ENCODE measurements around the gene ANKRD40.
"Not testable (repeated sequence)": the region's sequence is repeated elsewhere in the genome, so short reads cannot be mapped to it uniquely, and the experiment has no call there.

The ANKRD40 gene

GRCh38 chr17:50721194-50722010 is 13.7 kb upstream of the ANKRD40 start:
- peak overlapping the region; percentile 100 for H3K27ac Mint-ChIP-seq
- DNase-seq, result no peak
- no peaks in the 10 kb centered on the region for H3K9me3 Mint-ChIP-seq
- H3K27me3 Mint-ChIP-seq, result no peaks in the 10 kb centered on the region
- peak overlapping the region; percentile 99 for H3K4me3 Mint-ChIP-seq
- peaks cover 57% of the 10 kb centered on the region for H3K36me3 Mint-ChIP-seq (ENCODE audit: low read depth)
- peaks cover 43% of the 10 kb centered on the region for H3K4me1 Mint-ChIP-seq (ENCODE audit: low read depth)

GRCh38 chr17:50719924-50720794 is 12.4 kb upstream of the ANKRD40 start:
- no peak for DNase-seq
- no peaks in the 10 kb centered on the region for H3K27me3 Mint-ChIP-seq
- H3K36me3 Mint-ChIP-seq (ENCODE audit: low read depth), result peaks cover 50% of the 10 kb centered on the region
- H3K27ac Mint-ChIP-seq, result peak overlapping the region; percentile 100
- H3K9me3 Mint-ChIP-seq, result no peaks in the 10 kb centered on the region
- peak overlapping the region; percentile 99 for H3K4me3 Mint-ChIP-seq
- peaks cover 37% of the 10 kb centered on the region for H3K4me1 Mint-ChIP-seq (ENCODE audit: low read depth)

GRCh38 chr17:50719144-50719923 is 11.6 kb upstream of the ANKRD40 start, which contains the start of gene LUC7L3:
Gene LUC7L3 (plus strand): TSS chr17:50719603. CDS start chr17:50719733, 130 bp downstream.
- DNase-seq, result peak; percentile 97
- Mint-ChIP-seq H3K36me3 (ENCODE audit: low read depth) (peaks cover 44% of the 10 kb centered on the region), H3K27ac (peak within 1 kb of the TSS; percentile 100), H3K4me1 (ENCODE audit: low read depth) (peaks cover 31% of the 10 kb centered on the region), H3K9me3 (no peaks in the 10 kb centered on the region), H3K4me3 (peak within 1 kb of the TSS; percentile 99), H3K27me3 (no peaks in the 10 kb centered on the region)

GRCh38 chr17:50715471-50715870 is 7.8 kb upstream of the ANKRD40 start:
- no peak for DNase-seq
- peaks cover 4% of the 10 kb centered on the region for H3K4me1 Mint-ChIP-seq (ENCODE audit: low read depth)
- H3K27me3 Mint-ChIP-seq, result no peaks in the 10 kb centered on the region
- H3K36me3 Mint-ChIP-seq (ENCODE audit: low read depth), result peaks cover 12% of the 10 kb centered on the region
- no peaks in the 10 kb centered on the region for H3K9me3 Mint-ChIP-seq
- H3K4me3 Mint-ChIP-seq, result no peak overlapping the region
- H3K27ac Mint-ChIP-seq, result no peak overlapping the region

GRCh38 chr17:50712641-50713040 is 4.9 kb upstream of the ANKRD40 start:
- DNase-seq, result no peak
- Mint-ChIP-seq H3K4me1 (ENCODE audit: low read depth) (peaks cover 20% of the 10 kb centered on the region), H3K36me3 (ENCODE audit: low read depth) (peaks cover 3% of the 10 kb centered on the region), H3K9me3 (no peaks in the 10 kb centered on the region), H3K27me3 (no peaks in the 10 kb centered on the region), H3K27ac (no peak overlapping the region), H3K4me3 (no peak overlapping the region)

GRCh38 chr17:50710650-50711049 is 2.9 kb upstream of the ANKRD40 start:
- H3K27ac Mint-ChIP-seq, result no peak overlapping the region
- H3K4me3 Mint-ChIP-seq, result no peak overlapping the region
- H3K36me3 Mint-ChIP-seq (ENCODE audit: low read depth), result peaks cover 16% of the 10 kb centered on the region
- no peaks in the 10 kb centered on the region for H3K27me3 Mint-ChIP-seq
- peaks cover 30% of the 10 kb centered on the region for H3K4me1 Mint-ChIP-seq (ENCODE audit: low read depth)
- no peaks in the 10 kb centered on the region for H3K9me3 Mint-ChIP-seq
- DNase-seq, result no peak

GRCh38 chr17:50710025-50710424 is 2.3 kb upstream of the ANKRD40 start:
- peaks cover 23% of the 10 kb centered on the region for H3K36me3 Mint-ChIP-seq (ENCODE audit: low read depth)
- no peak overlapping the region for H3K4me3 Mint-ChIP-seq
- peaks cover 35% of the 10 kb centered on the region for H3K4me1 Mint-ChIP-seq (ENCODE audit: low read depth)
- H3K9me3 Mint-ChIP-seq, result no peaks in the 10 kb centered on the region
- H3K27ac Mint-ChIP-seq, result peak overlapping the region; percentile 92
- no peaks in the 10 kb centered on the region for H3K27me3 Mint-ChIP-seq
- no peak for DNase-seq

GRCh38 chr17:50709053-50709452 is 1.3 kb upstream of the ANKRD40 start:
- not testable (repeated sequence) for H3K27me3 Mint-ChIP-seq, DNase-seq, H3K9me3 Mint-ChIP-seq
- H3K36me3 Mint-ChIP-seq (ENCODE audit: low read depth), result peaks cover 32% of the 10 kb centered on the region
- peaks cover 41% of the 10 kb centered on the region for H3K4me1 Mint-ChIP-seq (ENCODE audit: low read depth)
- peak overlapping the region; percentile 96 for H3K4me3 Mint-ChIP-seq
- H3K27ac Mint-ChIP-seq, result peak overlapping the region; percentile 92

GRCh38 chr17:50708050-50709000 is 611 bp upstream of the ANKRD40 start:
- Mint-ChIP-seq H3K4me3 (peak overlapping the region; percentile 96), H3K9me3 (no peaks in the 10 kb centered on the region), H3K4me1 (ENCODE audit: low read depth) (peaks cover 48% of the 10 kb centered on the region), H3K27me3 (no peaks in the 10 kb centered on the region), H3K27ac (peak overlapping the region; percentile 92), H3K36me3 (ENCODE audit: low read depth) (peaks cover 40% of the 10 kb centered on the region)
- no peak for DNase-seq

- peaks cover 57% of the 10 kb centered on the region for H3K4me1 Mint-ChIP-seq (ENCODE audit: low read depth)
These were observed 4.6 kb downstream of the ANKRD40 start for GRCh38 chr17:50703162-50703561.

GRCh38 chr17:50699410-50699809 is 8.3 kb downstream of the ANKRD40 start:
- H3K4me3 Mint-ChIP-seq, result no peak overlapping the region
- H3K36me3 Mint-ChIP-seq (ENCODE audit: low read depth), result peaks cover 97% of the 10 kb centered on the region
- DNase-seq, result no peak
- peaks cover 41% of the 10 kb centered on the region for H3K4me1 Mint-ChIP-seq (ENCODE audit: low read depth)
- no peaks in the 10 kb centered on the region for H3K27me3 Mint-ChIP-seq
- H3K27ac Mint-ChIP-seq, result no peak overlapping the region
- no peaks in the 10 kb centered on the region for H3K9me3 Mint-ChIP-seq

More at GRCh38 chr17:50703162-50703561, 4.6 kb downstream of the ANKRD40 start:
- Mint-ChIP-seq H3K27ac (peak overlapping the region; percentile 86), H3K27me3 (no peaks in the 10 kb centered on the region), H3K4me3 (no peak overlapping the region), H3K9me3 (no peaks in the 10 kb centered on the region), H3K36me3 (ENCODE audit: low read depth) (peaks cover 89% of the 10 kb centered on the region)
- DNase-seq, result no peak

GRCh38 chr17:50697663-50698272 is 9.9 kb downstream of the ANKRD40 start:
- peaks cover 97% of the 10 kb centered on the region for H3K36me3 Mint-ChIP-seq (ENCODE audit: low read depth)
- no peak overlapping the region for H3K4me3 Mint-ChIP-seq
- H3K4me1 Mint-ChIP-seq (ENCODE audit: low read depth), result peaks cover 27% of the 10 kb centered on the region
- no peak for DNase-seq
- H3K27ac Mint-ChIP-seq, result peak overlapping the region; percentile 77
- no peaks in the 10 kb centered on the region for H3K27me3 Mint-ChIP-seq
- H3K9me3 Mint-ChIP-seq, result no peaks in the 10 kb centered on the region

- Mint-ChIP-seq H3K36me3 (ENCODE audit: low read depth) (peaks cover 96% of the 10 kb centered on the region), H3K4me1 (ENCODE audit: low read depth) (peaks cover 20% of the 10 kb centered on the region), H3K27me3 (no peaks in the 10 kb centered on the region), H3K9me3 (no peaks in the 10 kb centered on the region), H3K4me3 (no peak overlapping the region), H3K27ac (peak overlapping the region; percentile 56)
- no peak for DNase-seq
These were observed 10.7 kb downstream of the ANKRD40 start for GRCh38 chr17:50697062-50697461.

Measured in activated T-cell treated with anti-CD3 and anti-CD28 coated beads, Interleukin-2, amount 50 U/mL, for 24 hours (primary cell).